ENCODE data around the gene WDR55.

Gene WDR55

DNA sequence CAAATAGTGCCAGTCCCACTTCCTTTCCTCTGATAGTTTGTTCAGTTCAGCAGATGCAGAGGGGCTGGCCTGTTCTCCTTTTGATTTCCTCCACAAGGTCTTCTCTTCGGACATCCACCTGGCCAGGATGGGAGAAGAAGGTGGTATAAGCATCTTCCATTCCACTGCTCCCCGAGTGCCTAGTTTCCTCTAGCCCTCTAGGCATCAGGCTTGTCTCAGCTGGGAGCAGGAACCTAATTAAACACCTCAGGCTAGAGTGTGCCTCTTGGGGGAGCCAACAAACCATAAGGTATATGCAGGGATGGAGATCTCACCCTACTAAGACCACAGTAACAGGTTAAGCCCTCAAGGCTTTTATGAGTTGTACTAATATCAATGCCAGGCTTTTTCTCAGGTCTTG is 9.5 kb downstream of the WDR55 start:
- no peaks in the 10 kb centered on the region for H4K20me1 ChIP-seq (ENCODE audit: insufficient read depth, low read length, poor library complexity, severe bottlenecking)
- TF ChIP-seq EZH2phosphoT487 (IDR thresholded peaks at IDR 0.05; ENCODE audit: borderline replicate concordance): no peak
- TF ChIP-seq, protein P1, sequence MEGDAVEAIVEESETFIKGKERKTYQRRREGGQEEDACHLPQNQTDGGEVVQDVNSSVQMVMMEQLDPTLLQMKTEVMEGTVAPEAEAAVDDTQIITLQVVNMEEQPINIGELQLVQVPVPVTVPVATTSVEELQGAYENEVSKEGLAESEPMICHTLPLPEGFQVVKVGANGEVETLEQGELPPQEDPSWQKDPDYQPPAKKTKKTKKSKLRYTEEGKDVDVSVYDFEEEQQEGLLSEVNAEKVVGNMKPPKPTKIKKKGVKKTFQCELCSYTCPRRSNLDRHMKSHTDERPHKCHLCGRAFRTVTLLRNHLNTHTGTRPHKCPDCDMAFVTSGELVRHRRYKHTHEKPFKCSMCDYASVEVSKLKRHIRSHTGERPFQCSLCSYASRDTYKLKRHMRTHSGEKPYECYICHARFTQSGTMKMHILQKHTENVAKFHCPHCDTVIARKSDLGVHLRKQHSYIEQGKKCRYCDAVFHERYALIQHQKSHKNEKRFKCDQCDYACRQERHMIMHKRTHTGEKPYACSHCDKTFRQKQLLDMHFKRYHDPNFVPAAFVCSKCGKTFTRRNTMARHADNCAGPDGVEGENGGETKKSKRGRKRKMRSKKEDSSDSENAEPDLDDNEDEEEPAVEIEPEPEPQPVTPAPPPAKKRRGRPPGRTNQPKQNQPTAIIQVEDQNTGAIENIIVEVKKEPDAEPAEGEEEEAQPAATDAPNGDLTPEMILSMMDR (conservative IDR thresholded peaks at IDR 0.05; ENCODE audit: low read length): no peak
- no peak overlapping the region for H3K9ac ChIP-seq (ENCODE audit: low read depth, low read length, poor library complexity, severe bottlenecking)
- H3K4me1 ChIP-seq (ENCODE audit: insufficient read depth, low read length, poor library complexity, severe bottlenecking): no peaks in the 10 kb centered on the region
- H3K4me2 ChIP-seq (ENCODE audit: low read depth, low read length, poor library complexity, severe bottlenecking): no peak overlapping the region
- no peaks in the 10 kb centered on the region for H3K9me3 ChIP-seq (ENCODE audit: insufficient read depth, low read depth, low read length)
- no peaks in the 10 kb centered on the region for H3K27me3 ChIP-seq (ENCODE audit: insufficient read depth, low read length, poor library complexity, severe bottlenecking)
- no peaks in the 10 kb centered on the region for H3F3A ChIP-seq (ENCODE audit: low read depth)
- H3K79me2 ChIP-seq (ENCODE audit: insufficient read depth, low read length): peaks cover 1% of the 10 kb centered on the region; the same call in 1 of the 2 replicates
- no peak overlapping the region for H3K4me3 ChIP-seq (ENCODE audit: low read length, poor library complexity, severe bottlenecking)
- H3K9me2 ChIP-seq (replicated peaks; ENCODE audit: low read depth, low read length): no peaks in the 10 kb centered on the region
- H2AFZ ChIP-seq (ENCODE audit: low read length): no peak overlapping the region
- H3K36me3 ChIP-seq (ENCODE audit: insufficient read depth, low read length): peaks cover 73% of the 10 kb centered on the region; the same call in 1 of the 2 replicates

DNA sequence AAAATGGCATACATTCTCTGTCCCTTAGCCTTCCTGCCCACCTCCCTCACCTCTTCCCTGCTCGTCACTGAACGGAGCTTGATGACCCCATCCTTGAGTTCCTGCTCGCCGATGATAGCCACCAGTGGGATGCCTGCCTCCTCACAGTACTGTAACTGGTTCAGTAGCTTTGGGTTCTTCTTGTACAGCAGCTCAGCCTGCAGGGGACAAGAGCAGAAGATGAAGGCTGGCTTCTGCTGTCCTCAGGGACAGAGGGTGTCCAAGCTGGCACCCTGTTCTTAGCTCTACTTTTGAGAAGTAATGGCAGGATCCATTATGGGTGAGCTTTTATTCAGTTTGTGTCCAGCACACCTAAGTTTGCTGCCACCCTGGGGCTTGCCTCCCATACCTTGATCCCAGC is 9.9 kb downstream of the WDR55 start:
- H2AFZ ChIP-seq (ENCODE audit: low read length): no peak overlapping the region

DNA sequence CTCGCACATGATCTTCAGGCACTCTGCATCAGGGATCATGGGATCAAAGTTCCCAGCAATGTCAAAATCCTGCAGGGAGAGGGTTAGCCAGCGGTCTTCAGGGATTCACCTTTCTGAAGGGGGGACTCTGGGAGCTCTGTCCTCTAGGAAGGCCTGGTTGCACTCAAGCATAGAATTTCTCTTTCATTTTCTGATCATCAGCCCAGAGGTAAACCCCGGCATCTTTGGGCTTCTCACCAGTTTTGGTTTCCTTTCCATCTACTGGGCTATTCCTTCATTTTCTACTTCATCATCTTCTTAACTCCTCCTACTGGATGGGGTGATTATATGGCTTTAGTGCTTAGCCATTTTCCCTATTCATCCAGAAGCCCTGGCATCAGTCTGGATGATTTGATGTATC is 13.2 kb downstream of the WDR55 start:
- Histone ChIP-seq H4K20me1 (ENCODE audit: insufficient read depth, low read length, poor library complexity, severe bottlenecking) (no peaks in the 10 kb centered on the region), H3K4me3 (ENCODE audit: low read length, poor library complexity, severe bottlenecking) (no peak overlapping the region), H2AFZ (ENCODE audit: low read length) (no peak overlapping the region), H3K9me3 (ENCODE audit: insufficient read depth, low read depth, low read length) (no peaks in the 10 kb centered on the region), H3K36me3 (ENCODE audit: insufficient read depth, low read length) (peaks cover 66% of the 10 kb centered on the region), H3K9me2 (replicated peaks; ENCODE audit: low read depth, low read length) (no peaks in the 10 kb centered on the region), H3K4me1 (ENCODE audit: insufficient read depth, low read length, poor library complexity, severe bottlenecking) (no peaks in the 10 kb centered on the region), H3K79me2 (ENCODE audit: insufficient read depth, low read length) (no peaks in the 10 kb centered on the region), H3K9ac (ENCODE audit: low read depth, low read length, poor library complexity, severe bottlenecking) (no peak overlapping the region), H3K27me3 (ENCODE audit: insufficient read depth, low read length, poor library complexity, severe bottlenecking) (no peaks in the 10 kb centered on the region), H3K4me2 (ENCODE audit: low read depth, low read length, poor library complexity, severe bottlenecking) (no peak overlapping the region), H3F3A (ENCODE audit: low read depth) (no peaks in the 10 kb centered on the region)
- TF ChIP-seq, protein P1 (conservative IDR thresholded peaks at IDR 0.05; ENCODE audit: low read length): no peak
- TF ChIP-seq EZH2phosphoT487 (IDR thresholded peaks at IDR 0.05; ENCODE audit: borderline replicate concordance): no peak

More for the DNA sequence above, 9.9 kb downstream of the WDR55 start:
- H3K9me2 ChIP-seq (replicated peaks; ENCODE audit: low read depth, low read length): no peaks in the 10 kb centered on the region
- no peaks in the 10 kb centered on the region for H4K20me1 ChIP-seq (ENCODE audit: insufficient read depth, low read length, poor library complexity, severe bottlenecking)
- no peaks in the 10 kb centered on the region for H3K9me3 ChIP-seq (ENCODE audit: insufficient read depth, low read depth, low read length)
- TF ChIP-seq, protein P1 (conservative IDR thresholded peaks at IDR 0.05; ENCODE audit: low read length): no peak
- no peak for TF ChIP-seq EZH2phosphoT487 (IDR thresholded peaks at IDR 0.05; ENCODE audit: borderline replicate concordance)
- H3K27me3 ChIP-seq (ENCODE audit: insufficient read depth, low read length, poor library complexity, severe bottlenecking): no peaks in the 10 kb centered on the region
- H3F3A ChIP-seq (ENCODE audit: low read depth): no peaks in the 10 kb centered on the region
- no peaks in the 10 kb centered on the region for H3K79me2 ChIP-seq (ENCODE audit: insufficient read depth, low read length)
- H3K36me3 ChIP-seq (ENCODE audit: insufficient read depth, low read length): peaks cover 73% of the 10 kb centered on the region; the same call in 1 of the 2 replicates
- H3K4me1 ChIP-seq (ENCODE audit: insufficient read depth, low read length, poor library complexity, severe bottlenecking): no peaks in the 10 kb centered on the region
- H3K4me2 ChIP-seq (ENCODE audit: low read depth, low read length, poor library complexity, severe bottlenecking): no peak overlapping the region
- H3K9ac ChIP-seq (ENCODE audit: low read depth, low read length, poor library complexity, severe bottlenecking): no peak overlapping the region
- H3K4me3 ChIP-seq (ENCODE audit: low read length, poor library complexity, severe bottlenecking): no peak overlapping the region
